Hematopoietic multipotent progenitor cell treated with erythropoietin and hydrocortisone succinate and interleukin-3 and kit ligand, for 15 days (in vitro differentiated cells): Measurements from ENCODE around the gene BORCS6.

Experiments used
- DNase-seq: peaks from one replicate; pipeline ENCODE4 v3.0.0-alpha.2; 2015; ENCODE audit warnings: low spot score

Gene BORCS6

DNA sequence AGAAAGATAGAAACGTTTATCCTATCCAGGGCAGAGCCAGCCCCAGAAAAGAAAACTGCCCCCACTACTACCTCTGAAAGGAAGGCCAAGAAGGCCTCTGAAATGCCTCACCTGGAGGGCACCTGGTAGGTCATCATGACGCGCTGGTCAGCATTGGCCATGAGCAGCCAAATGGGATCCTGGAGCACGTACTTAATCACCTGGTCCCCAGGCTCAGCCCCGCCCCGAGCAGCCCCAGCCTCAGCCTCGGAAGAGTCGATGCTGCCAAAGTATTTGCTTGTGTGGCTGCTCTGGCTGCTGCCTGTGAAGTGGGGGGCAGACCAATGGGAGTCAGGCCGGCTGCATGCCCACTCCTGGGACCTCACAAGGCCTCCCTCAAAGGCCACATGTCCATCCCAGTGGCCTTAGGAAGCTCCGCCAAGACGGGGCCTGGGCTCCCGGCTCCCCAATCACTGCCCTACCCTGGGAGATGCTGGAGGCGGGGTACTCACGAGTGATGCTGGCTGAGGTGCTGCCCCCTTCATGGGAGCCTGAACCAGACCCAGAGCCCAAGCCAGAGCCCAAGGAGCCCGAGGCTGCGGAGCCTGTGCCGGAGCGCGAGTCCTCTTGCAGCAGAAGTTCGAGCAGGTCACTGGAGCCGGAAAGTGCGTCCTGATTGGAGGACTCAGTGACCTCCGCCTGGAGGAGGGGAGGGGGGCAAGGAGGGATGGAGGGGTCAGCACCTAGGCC lies 47.7 kb downstream of the BORCS6 start:
- no peak for DNase-seq

DNA sequence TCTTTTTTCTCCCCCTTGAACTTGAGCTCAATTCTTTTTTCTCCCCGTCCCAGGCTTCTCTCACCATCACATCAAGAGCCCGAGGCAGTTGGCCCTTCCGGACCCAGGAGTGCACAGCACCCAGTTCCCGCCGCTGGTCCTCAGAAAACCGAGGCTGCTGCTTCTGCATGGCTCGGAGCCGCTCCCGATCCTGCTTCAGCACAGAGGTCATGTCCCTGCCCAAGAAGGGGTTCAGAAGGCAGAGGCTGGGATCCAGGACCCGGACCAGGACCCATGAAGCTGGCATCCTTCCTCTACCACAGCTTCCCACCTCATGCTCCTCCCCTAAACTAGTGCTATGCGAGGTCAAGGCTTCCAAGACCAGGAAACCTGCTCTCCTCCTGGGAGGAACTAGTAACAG lies 48.2 kb downstream of the BORCS6 start:
- DNase-seq = no peak

GRCh38 chr17:8141045-8141444 lies 48.9 kb downstream of the BORCS6 start:
- DNase-seq = no peak

DNA sequence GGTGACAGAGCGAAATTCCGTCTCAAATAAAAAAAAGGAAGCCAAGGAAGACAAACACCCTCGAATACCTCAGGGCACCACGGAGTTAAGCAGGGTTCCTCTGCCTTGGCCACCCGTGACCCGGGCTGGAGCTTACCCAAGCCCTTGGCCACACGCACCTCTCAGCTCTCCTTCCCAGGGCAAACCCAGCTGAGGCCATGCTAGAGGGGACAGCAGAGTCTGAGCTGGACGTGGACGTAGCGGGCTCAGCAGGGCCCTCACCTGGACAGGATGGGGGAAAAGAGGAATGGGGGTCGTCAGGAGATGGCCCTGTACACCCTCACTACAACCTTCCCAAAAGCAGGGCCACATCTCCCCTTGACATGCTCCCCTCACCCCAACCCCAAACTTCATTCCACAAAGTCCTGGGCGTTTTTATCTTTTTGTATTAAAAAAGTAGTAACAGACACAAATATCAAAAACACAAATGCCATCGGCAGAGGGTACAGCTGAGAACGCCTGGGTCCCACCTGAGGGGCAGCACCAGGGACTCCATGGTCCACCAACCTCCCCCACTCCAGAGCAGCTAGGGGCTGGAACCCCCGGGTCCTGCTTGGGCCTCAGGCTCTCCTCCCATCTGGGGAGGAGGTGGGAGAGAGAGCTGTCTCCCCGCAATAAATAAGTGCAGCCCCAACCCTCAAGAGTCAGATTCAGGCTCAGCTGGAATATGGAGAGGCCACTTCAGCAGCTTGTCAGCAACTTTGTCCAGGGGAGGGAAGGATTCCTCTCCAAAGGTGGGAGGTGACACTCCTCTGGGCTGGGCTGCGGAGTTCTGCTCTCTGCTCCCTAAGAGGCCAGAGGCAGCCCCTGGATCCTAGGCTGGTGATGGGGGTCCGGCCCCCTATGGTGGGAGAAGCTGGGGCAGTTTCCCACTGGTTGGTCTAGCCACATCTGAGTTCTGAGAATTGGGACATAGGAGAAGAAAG lies 49.6 kb downstream of the BORCS6 start:
- no peak for DNase-seq

DNA sequence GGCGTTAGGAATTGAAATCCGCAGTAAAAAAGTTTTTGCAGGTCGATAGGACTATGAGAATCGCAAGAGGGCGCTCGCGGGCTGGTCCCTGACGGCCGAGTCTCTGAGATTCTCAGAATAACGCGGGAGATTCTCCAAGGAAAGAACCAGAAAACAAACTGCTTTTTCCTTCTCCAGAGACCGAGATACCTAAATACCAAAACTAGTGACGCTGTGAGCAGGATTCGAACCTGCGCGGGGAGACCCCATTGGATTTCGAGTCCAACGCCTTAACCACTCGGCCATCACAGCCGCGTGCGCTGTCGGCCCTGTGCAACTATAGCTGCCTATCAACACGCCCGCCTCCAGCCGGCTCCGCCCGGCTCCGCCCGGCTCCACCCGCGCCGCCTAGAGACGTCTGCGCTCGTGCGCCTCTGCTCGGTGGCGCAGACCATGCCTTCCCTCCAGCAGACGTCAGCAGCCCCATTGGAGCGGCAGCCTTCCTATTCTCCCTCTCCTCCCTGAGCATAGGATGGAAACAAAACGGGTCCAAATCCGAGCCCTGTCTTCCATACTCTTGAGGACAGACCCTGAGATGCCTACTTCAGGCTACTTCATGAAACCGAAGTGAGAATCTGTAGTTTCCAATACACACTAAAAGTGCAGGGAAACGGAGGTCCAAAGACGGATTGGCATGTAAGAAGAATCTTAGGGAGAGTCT lies 51.2 kb downstream of the BORCS6 start:
- DNase-seq = peak; percentile 94

GRCh38 chr17:8138374-8138671 lies 51.7 kb downstream of the BORCS6 start:
- no peak for DNase-seq
